ENCODE measurements around the gene EFCC1.

Gene EFCC1

GRCh38 chr3:129060276-129061022 is 59.3 kb downstream of the EFCC1 start, which contains the start of gene GP9:
GP9 (plus strand) TSS chr3:129060779; CDS start chr3:129061740, 961 bp downstream.
- Histone ChIP-seq H3K27me3 (no peaks in the 10 kb centered on the region), H3K9me3 (no peaks in the 10 kb centered on the region), H3K4me1 (peaks cover 0 to 21% (median 12%) of the 10 kb centered on the region in 4 donors), H3K4me3 (no peak within 1 kb of the TSS), H3K36me3 (no peaks in the 10 kb centered on the region), H3K27ac (peak within 1 kb of the TSS; percentile 32 to 72)
- DNase-seq = no peak
- intact Hi-C loops (cut with DNase I; ENCODE audit: low total_unique reads) = no loop called here
- TF ChIP-seq, protein P1, sequence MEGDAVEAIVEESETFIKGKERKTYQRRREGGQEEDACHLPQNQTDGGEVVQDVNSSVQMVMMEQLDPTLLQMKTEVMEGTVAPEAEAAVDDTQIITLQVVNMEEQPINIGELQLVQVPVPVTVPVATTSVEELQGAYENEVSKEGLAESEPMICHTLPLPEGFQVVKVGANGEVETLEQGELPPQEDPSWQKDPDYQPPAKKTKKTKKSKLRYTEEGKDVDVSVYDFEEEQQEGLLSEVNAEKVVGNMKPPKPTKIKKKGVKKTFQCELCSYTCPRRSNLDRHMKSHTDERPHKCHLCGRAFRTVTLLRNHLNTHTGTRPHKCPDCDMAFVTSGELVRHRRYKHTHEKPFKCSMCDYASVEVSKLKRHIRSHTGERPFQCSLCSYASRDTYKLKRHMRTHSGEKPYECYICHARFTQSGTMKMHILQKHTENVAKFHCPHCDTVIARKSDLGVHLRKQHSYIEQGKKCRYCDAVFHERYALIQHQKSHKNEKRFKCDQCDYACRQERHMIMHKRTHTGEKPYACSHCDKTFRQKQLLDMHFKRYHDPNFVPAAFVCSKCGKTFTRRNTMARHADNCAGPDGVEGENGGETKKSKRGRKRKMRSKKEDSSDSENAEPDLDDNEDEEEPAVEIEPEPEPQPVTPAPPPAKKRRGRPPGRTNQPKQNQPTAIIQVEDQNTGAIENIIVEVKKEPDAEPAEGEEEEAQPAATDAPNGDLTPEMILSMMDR (IDR thresholded peaks at IDR 0.05) = no peak

GRCh38 chr3:129061023-129061887 is 60.2 kb downstream of the EFCC1 start:
- Histone ChIP-seq H3K4me3 (no peak overlapping the region), H3K9me3 (no peaks in the 10 kb centered on the region), H3K27ac (peak overlapping the region in 1 of 2 donors; percentile 45), H3K4me1 (peaks cover 0 to 21% (median 12%) of the 10 kb centered on the region in 4 donors), H3K36me3 (no peaks in the 10 kb centered on the region), H3K27me3 (no peaks in the 10 kb centered on the region)
- DNase-seq = no peak
- intact Hi-C loops (cut with DNase I; ENCODE audit: low total_unique reads) = no loop called here
- TF ChIP-seq, protein P1 (IDR thresholded peaks at IDR 0.05) = no peak

- DNase-seq = no peak
- peaks cover 0 to 21% (median 12%) of the 10 kb centered on the region in 4 donors for H3K4me1 ChIP-seq
- no peak overlapping the region for H3K4me3 ChIP-seq
- H3K36me3 ChIP-seq = no peaks in the 10 kb centered on the region
- H3K27ac ChIP-seq = peak overlapping the region in 1 of 2 donors; percentile 45
- H3K27me3 ChIP-seq = no peaks in the 10 kb centered on the region
- TF ChIP-seq, protein P1 (IDR thresholded peaks at IDR 0.05) = no peak
- no peaks in the 10 kb centered on the region for H3K9me3 ChIP-seq
- intact Hi-C loops (cut with DNase I; ENCODE audit: low total_unique reads) = no loop called here
These were observed 61.1 kb downstream of the EFCC1 start for GRCh38 chr3:129061888-129062834.

DNA sequence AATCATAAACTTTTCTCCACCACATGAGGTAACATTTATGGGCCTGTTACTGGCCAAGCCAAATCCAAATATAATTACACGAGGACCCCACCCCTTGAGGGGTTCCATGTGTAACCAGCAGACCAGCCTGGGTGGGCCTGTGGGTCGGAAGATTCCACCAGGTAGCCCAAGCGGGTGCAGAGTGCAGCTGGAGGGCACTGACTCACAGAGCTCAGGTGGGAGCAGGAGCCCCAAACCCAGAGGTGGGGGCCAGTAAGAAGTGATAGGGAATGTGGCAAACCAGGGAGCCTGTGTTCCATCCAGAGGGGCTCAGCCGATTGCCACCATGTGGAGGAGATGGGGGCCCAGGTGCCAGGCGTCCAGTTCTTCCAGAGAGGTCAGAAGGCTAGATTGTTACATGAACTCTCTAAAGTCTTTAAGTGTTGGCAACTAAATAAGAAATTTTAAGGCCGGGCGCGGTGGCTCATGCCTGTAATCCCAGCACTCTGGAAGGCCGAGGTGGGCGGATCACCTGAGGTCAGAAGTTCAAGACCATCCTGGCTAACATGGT is 62.1 kb downstream of the EFCC1 start:
- Histone ChIP-seq H3K27me3 (no peaks in the 10 kb centered on the region), H3K4me3 (no peak overlapping the region), H3K9me3 (no peaks in the 10 kb centered on the region), H3K4me1 (peaks cover 0 to 22% (median 12%) of the 10 kb centered on the region in 4 donors), H3K36me3 (no peaks in the 10 kb centered on the region), H3K27ac (no peak overlapping the region)
- intact Hi-C loops (cut with DNase I; ENCODE audit: low total_unique reads) = no loop called here
- TF ChIP-seq, protein P1 (IDR thresholded peaks at IDR 0.05) = no peak
- DNase-seq = no peak
